CD4-positive, alpha-beta memory T cell (primary cell): Measurements from ENCODE around the gene HDAC9. TPM values are rescaled to one million over a fixed set of nuclear protein-coding genes. Genes with fewer than 3 reads are reported as not detected.

Experiments used
- CTCF ChIA-PET: fragments of 350-600 bp; sonication (Branson Sonifier 250); formaldehyde crosslinking; loops from one replicate; lab custom pipeline; 2021; ENCODE audit warnings: inconsistent platforms; ENCODE audit not compliant: partially characterized antibody; lab: Charles Lee
- POLR2A ChIA-PET: fragments of 350-600 bp; sonication (Branson Sonifier 250); formaldehyde crosslinking; loops from one replicate; lab custom pipeline; 2021; ENCODE audit not compliant: partially characterized antibody; lab: Charles Lee
- DNase-seq, 5 donors: peaks; one replicate each; pipeline versions ENCODE4 v3.0.0 to v3.0.0-alpha.2; 2020 to 2022; ENCODE audit warnings: mixed read lengths in 1 of 5
- H3K27ac ChIP-seq: one replicate; pipeline ENCODE4 v1.7.0; 2013; ENCODE audit warnings: low read depth, low read length
- H3K27me3 ChIP-seq: 2 replicates; pipeline ENCODE4 v1.7.0; 2013; ENCODE audit warnings: mild to moderate bottlenecking, low read length, moderate library complexity; ENCODE audit not compliant: insufficient read depth
- H3K36me3 ChIP-seq: 2 replicates; pipeline ENCODE4 v1.7.0; 2013; ENCODE audit warnings: mild to moderate bottlenecking, low read length, moderate library complexity; ENCODE audit not compliant: insufficient read depth
- H3K4me1 ChIP-seq: 2 replicates; pipeline ENCODE4 v1.7.0; 2013; ENCODE audit warnings: mild to moderate bottlenecking, low read length, moderate library complexity; ENCODE audit not compliant: insufficient read depth
- H3K4me3 ChIP-seq, 2 donors: one replicate each; pipeline ENCODE4 v1.7.0; 2013; ENCODE audit warnings: low read length in 2 of 2, mild to moderate bottlenecking in 1 of 2
- H3K9me3 ChIP-seq, 2 donors: one replicate each; pipeline ENCODE4 v1.7.0; 2013; ENCODE audit warnings: low read length in 2 of 2, control low read depth in 1 of 2; ENCODE audit not compliant: control insufficient read depth in 1 of 2
- H3K27ac Mint-ChIP-seq, 7 donors: one replicate each; pipeline ENCODE4 v1.8.0; 2020 to 2021; ENCODE audit warnings: mixed read lengths in 7 of 7, mild to moderate bottlenecking in 6 of 7, inconsistent platforms in 3 of 7, moderate library complexity in 3 of 7
- H3K27me3 Mint-ChIP-seq, 2 donors: one replicate each; pipeline ENCODE4 v1.8.0; 2020 to 2021; ENCODE audit warnings: mixed read lengths in 2 of 2
- H3K36me3 Mint-ChIP-seq, 2 donors: one replicate each; pipeline ENCODE4 v1.8.0; 2020 to 2021; ENCODE audit warnings: mixed read lengths in 2 of 2, inconsistent platforms in 1 of 2, mild to moderate bottlenecking in 1 of 2
- H3K4me1 Mint-ChIP-seq, 4 donors: one replicate each; pipeline ENCODE4 v1.8.0; 2020 to 2021; ENCODE audit warnings: mixed read lengths in 4 of 4, mild to moderate bottlenecking in 1 of 4
- H3K4me3 Mint-ChIP-seq, 8 donors: one replicate each; pipeline ENCODE4 v1.8.0; 2020 to 2021; ENCODE audit warnings: mixed read lengths in 8 of 8, mild to moderate bottlenecking in 7 of 8, moderate library complexity in 6 of 8, inconsistent platforms in 3 of 8
- H3K9me3 Mint-ChIP-seq, 8 donors: one replicate each; pipeline ENCODE4 v1.8.0; 2020 to 2021; ENCODE audit warnings: mixed read lengths in 8 of 8, mild to moderate bottlenecking in 5 of 8, inconsistent platforms in 3 of 8, moderate library complexity in 1 of 8
- intact Hi-C: fragments of 100-400 bp; cut with micrococcal nuclease; formaldehyde crosslinking; loops from one replicate; pipeline ENCODE4 v1.15.1; 2023
- polyA plus RNA-seq, 2 donors: library from polyadenylated mRNA; unstranded; fragments of 300-500 nt; fragmentation: Illumina TruSeq; gene quantifications; one replicate each; pipeline ENCODE4 v1.2.3, GENCODE V29; 2021
- total RNA-seq, 2 experiments: library from RNA; stranded (reverse); gene quantifications; one replicate each; pipeline ENCODE4 v1.2.3, GENCODE V29; 2021

The HDAC9 gene
- total and polyA plus RNA-seq, 4 experiments from 2014 or later = 0.36 to 0.73 (median 0.39) TPM; not detected in 1

DNA sequence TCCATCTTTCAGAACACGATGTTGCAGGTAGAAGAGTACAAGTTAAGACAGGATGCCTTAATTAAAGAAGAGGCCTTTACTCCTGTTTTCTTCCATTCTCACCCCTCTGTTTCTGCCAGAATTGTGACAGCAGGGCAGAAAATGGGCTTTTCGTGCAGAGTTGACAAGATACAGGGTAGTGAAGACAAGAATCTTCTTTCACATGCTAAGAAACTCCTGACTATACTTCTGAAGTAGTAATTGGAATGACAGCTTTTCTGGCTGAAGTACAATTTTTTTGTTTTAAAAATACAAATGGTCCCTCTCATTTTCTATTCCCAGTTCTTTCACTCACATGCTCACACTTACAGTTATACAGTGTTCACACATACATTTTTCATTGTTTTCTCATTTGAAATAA is 22.1 kb downstream of the HDAC9 start:
- POLR2A ChIA-PET = no interaction called here
- CTCF ChIA-PET = no interaction called here
- Histone ChIP-seq H3K27ac (no peak overlapping the region), H3K4me3 (no peak overlapping the region), H3K27me3 (no peaks in the 10 kb centered on the region), H3K36me3 (no peaks in the 10 kb centered on the region), H3K9me3 (no peaks in the 10 kb centered on the region), H3K4me1 (no peaks in the 10 kb centered on the region)
- Mint-ChIP-seq H3K27ac (no peak overlapping the region), H3K9me3 (no peaks in the 10 kb centered on the region), H3K4me1 (no peaks in the 10 kb centered on the region), H3K27me3 (no peaks in the 10 kb centered on the region), H3K4me3 (no peak overlapping the region), H3K36me3 (no peaks in the 10 kb centered on the region)
- intact Hi-C loops = no loop called here
- no peak for DNase-seq

GRCh38 chr7:18518555-18518954 is 23.0 kb downstream of the HDAC9 start:
- no peaks in the 10 kb centered on the region for H3K27me3 ChIP-seq

GRCh38 chr7:18520450-18521235 is 25.1 kb downstream of the HDAC9 start:
- DNase-seq = no peak
- Mint-ChIP-seq H3K4me3 (no peak overlapping the region), H3K36me3 (no peaks in the 10 kb centered on the region), H3K27ac (no peak overlapping the region), H3K27me3 (no peaks in the 10 kb centered on the region), H3K9me3 (peaks cover 0 to 2% (median 0%) of the 10 kb centered on the region in 8 donors), H3K4me1 (no peaks in the 10 kb centered on the region)
- H3K4me1 ChIP-seq = no peaks in the 10 kb centered on the region
- ChIA-PET CTCF (no interaction called here), POLR2A (no interaction called here)
- no peak overlapping the region for H3K27ac ChIP-seq
- no peaks in the 10 kb centered on the region for H3K27me3 ChIP-seq
- intact Hi-C loops = no loop called here
- H3K36me3 ChIP-seq = no peaks in the 10 kb centered on the region
- no peaks in the 10 kb centered on the region for H3K9me3 ChIP-seq
- no peak overlapping the region for H3K4me3 ChIP-seq

More at GRCh38 chr7:18518555-18518954, 23.0 kb downstream of the HDAC9 start:
- no peaks in the 10 kb centered on the region for H3K9me3 ChIP-seq
- Mint-ChIP-seq H3K36me3 (no peaks in the 10 kb centered on the region), H3K27ac (no peak overlapping the region), H3K9me3 (peaks cover 0 to under 1% (median 0%) of the 10 kb centered on the region in 8 donors), H3K4me3 (no peak overlapping the region), H3K4me1 (no peaks in the 10 kb centered on the region), H3K27me3 (no peaks in the 10 kb centered on the region)
- H3K36me3 ChIP-seq = no peaks in the 10 kb centered on the region
- H3K27ac ChIP-seq = no peak overlapping the region
- CTCF ChIA-PET = no interaction called here
- H3K4me3 ChIP-seq = no peak overlapping the region
- no peak for DNase-seq
- intact Hi-C loops = no loop called here
- H3K4me1 ChIP-seq = no peaks in the 10 kb centered on the region
- POLR2A ChIA-PET = no interaction called here

GRCh38 chr7:18521236-18521589 is 25.7 kb downstream of the HDAC9 start:
- no peaks in the 10 kb centered on the region for H3K9me3 ChIP-seq

DNA sequence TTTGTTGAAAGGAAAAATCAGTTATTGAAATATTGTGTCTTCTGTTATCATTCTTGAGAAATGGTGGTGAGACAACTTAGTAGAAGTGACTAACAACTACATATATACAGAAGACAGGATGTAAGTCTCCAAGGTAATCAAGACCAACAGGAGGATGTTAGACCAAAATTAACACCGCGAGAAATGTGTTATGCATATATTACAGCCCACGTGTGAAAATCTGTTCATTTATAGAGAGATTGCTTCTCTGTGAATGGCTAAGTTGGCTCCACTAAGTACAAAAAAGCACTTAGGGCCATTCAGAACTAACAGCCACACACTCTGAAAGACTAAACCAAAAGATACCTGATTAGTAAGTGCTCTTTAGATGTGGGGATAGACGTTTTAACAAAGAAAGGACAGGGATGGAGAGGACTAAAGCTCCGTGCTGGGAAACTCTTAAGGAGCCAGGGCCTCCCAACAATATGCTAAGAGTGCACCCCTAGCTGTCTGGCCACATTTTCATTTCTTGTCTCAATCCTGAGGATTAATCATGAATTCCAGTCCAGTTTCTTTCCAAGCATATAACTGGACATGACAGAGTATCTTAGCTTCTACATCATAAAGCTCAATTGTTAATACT is 26.5 kb downstream of the HDAC9 start:
- Mint-ChIP-seq H3K4me3 (no peak overlapping the region), H3K36me3 (no peaks in the 10 kb centered on the region), H3K27ac (no peak overlapping the region), H3K9me3 (peaks cover 0 to 2% (median 0%) of the 10 kb centered on the region in 8 donors), H3K4me1 (no peaks in the 10 kb centered on the region), H3K27me3 (no peaks in the 10 kb centered on the region)
- H3K4me3 ChIP-seq = no peak overlapping the region
- intact Hi-C loops = no loop called here
- CTCF ChIA-PET = no interaction called here
- H3K27me3 ChIP-seq = no peaks in the 10 kb centered on the region
- DNase-seq = no peak
- POLR2A ChIA-PET = no interaction called here
- no peaks in the 10 kb centered on the region for H3K4me1 ChIP-seq
- H3K36me3 ChIP-seq = no peaks in the 10 kb centered on the region
- H3K27ac ChIP-seq = no peak overlapping the region
- no peaks in the 10 kb centered on the region for H3K9me3 ChIP-seq

More at GRCh38 chr7:18521236-18521589, 25.7 kb downstream of the HDAC9 start:
- intact Hi-C loops = no loop called here
- no peaks in the 10 kb centered on the region for H3K4me1 ChIP-seq
- Mint-ChIP-seq H3K4me1 (no peaks in the 10 kb centered on the region), H3K27me3 (no peaks in the 10 kb centered on the region), H3K9me3 (peaks cover 0 to 2% (median 0%) of the 10 kb centered on the region in 8 donors), H3K4me3 (no peak overlapping the region), H3K27ac (no peak overlapping the region), H3K36me3 (no peaks in the 10 kb centered on the region)
- CTCF ChIA-PET = no interaction called here
- no peak for DNase-seq
- no peak overlapping the region for H3K27ac ChIP-seq
- H3K4me3 ChIP-seq = no peak overlapping the region
- POLR2A ChIA-PET = no interaction called here
- no peaks in the 10 kb centered on the region for H3K27me3 ChIP-seq
- no peaks in the 10 kb centered on the region for H3K36me3 ChIP-seq

DNA sequence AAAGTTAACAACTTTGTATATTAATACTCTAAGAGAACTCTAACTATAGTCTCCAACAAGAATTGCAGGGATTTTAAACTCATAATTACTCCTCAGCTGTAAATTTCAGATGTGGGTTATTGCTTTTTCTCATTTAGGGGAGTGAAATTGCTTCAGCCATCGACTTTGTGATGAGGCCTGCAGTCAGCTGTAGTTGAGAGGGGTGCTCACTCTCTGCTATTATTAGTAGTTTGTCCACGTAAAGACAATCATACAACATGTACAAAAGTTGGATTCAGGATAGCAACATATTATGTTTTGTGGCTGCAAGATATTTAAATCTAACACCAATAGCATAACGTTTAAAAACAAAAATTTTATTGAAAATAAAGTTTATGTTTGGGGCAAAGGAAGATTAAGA is 28.7 kb downstream of the HDAC9 start:
- H3K27me3 ChIP-seq = no peaks in the 10 kb centered on the region
- Mint-ChIP-seq H3K9me3 (peaks cover 0 to 2% (median 0%) of the 10 kb centered on the region in 8 donors), H3K36me3 (no peaks in the 10 kb centered on the region), H3K4me1 (no peaks in the 10 kb centered on the region), H3K4me3 (no peak overlapping the region), H3K27me3 (no peaks in the 10 kb centered on the region), H3K27ac (no peak overlapping the region)
- CTCF ChIA-PET = no interaction called here
- POLR2A ChIA-PET = no interaction called here
- H3K4me3 ChIP-seq = no peak overlapping the region
- no peaks in the 10 kb centered on the region for H3K36me3 ChIP-seq
- no peak for DNase-seq
- no peak overlapping the region for H3K27ac ChIP-seq
- no peaks in the 10 kb centered on the region for H3K9me3 ChIP-seq
- intact Hi-C loops = no loop called here
- H3K4me1 ChIP-seq = no peaks in the 10 kb centered on the region

- H3K27ac ChIP-seq = no peak overlapping the region
These were observed 30.9 kb downstream of the HDAC9 start for GRCh38 chr7:18526368-18526878.

More at GRCh38 chr7:18526368-18526878, 30.9 kb downstream of the HDAC9 start:
- Mint-ChIP-seq H3K27ac (no peak overlapping the region), H3K27me3 (no peaks in the 10 kb centered on the region), H3K36me3 (no peaks in the 10 kb centered on the region), H3K4me3 (no peak overlapping the region), H3K4me1 (no peaks in the 10 kb centered on the region), H3K9me3 (peaks cover 0 to 2% (median 0%) of the 10 kb centered on the region in 8 donors)
- no peak for DNase-seq
- CTCF ChIA-PET = no interaction called here
- Histone ChIP-seq H3K27me3 (no peaks in the 10 kb centered on the region), H3K4me3 (no peak overlapping the region), H3K4me1 (no peaks in the 10 kb centered on the region), H3K9me3 (no peaks in the 10 kb centered on the region), H3K36me3 (no peaks in the 10 kb centered on the region)
- intact Hi-C loops = no loop called here
- POLR2A ChIA-PET = no interaction called here
